SK-N-SH treated with all-trans-retinoic acid at 6 μM for 48 hours (cell line): ENCODE measurements around the gene GON7.

Source experiments
- CSDC2 ChIP-seq: fragments of 250-450 bp; sonication (Bioruptor Pico); IDR thresholded peaks from 2 replicates; pipeline ENCODE4 v1.5.0; 2020; ENCODE audit warnings: mild to moderate bottlenecking, moderate library complexity
- SNAI2 ChIP-seq: fragments of 250-450 bp; sonication (Bioruptor Pico); IDR thresholded peaks from 2 replicates; pipeline ENCODE4 v1.5.0; 2020; ENCODE audit warnings: mild to moderate bottlenecking, moderate library complexity
- TF ChIP-seq, protein P1 (sequence below): fragments of 250-450 bp; sonication (Bioruptor Pico); IDR thresholded peaks from 2 replicates; pipeline ENCODE4 v1.5.1; 2020; ENCODE audit warnings: low read depth, mild to moderate bottlenecking, moderate library complexity
- TF ChIP-seq, protein P2 (sequence below): fragments of 250-450 bp; sonication (Bioruptor Pico); IDR thresholded peaks from 2 replicates; pipeline ENCODE4 v1.8.0; 2021; ENCODE audit warnings: low read depth, mild to moderate bottlenecking, moderate library complexity, borderline replicate concordance

DNA sequence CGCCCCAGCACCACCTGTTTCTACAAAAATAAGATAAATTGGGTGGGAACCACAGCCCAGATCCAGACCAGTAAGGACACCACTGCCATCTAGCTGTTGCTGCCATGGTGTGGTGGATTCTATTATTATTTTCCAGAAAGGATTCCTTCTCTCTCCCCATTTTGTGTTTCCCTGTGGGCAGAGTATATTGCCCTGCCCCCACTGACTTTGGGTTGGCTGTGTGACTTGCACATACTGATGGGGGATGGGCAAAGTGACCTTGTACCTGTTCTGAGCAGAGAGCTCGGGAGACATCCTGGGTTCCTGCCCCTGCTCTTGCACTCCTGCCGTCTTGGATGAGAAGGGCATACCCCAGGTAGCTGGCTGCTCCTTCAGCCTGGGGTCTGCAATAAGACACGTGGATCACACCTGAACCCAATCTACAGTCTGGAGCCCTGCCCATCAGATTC is 46.5 kb downstream of the GON7 start:
- TF ChIP-seq SNAI2 (CRISPR knock-in tag) (no peak), CSDC2 (CRISPR knock-in tag) (no peak)
- TF ChIP-seq, protein P1, sequence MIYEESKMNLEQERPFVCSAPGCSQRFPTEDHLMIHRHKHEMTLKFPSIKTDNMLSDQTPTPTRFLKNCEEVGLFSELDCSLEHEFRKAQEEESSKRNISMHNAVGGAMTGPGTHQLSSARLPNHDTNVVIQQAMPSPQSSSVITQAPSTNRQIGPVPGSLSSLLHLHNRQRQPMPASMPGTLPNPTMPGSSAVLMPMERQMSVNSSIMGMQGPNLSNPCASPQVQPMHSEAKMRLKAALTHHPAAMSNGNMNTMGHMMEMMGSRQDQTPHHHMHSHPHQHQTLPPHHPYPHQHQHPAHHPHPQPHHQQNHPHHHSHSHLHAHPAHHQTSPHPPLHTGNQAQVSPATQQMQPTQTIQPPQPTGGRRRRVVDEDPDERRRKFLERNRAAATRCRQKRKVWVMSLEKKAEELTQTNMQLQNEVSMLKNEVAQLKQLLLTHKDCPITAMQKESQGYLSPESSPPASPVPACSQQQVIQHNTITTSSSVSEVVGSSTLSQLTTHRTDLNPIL, result no peak
- TF ChIP-seq, protein P2, sequence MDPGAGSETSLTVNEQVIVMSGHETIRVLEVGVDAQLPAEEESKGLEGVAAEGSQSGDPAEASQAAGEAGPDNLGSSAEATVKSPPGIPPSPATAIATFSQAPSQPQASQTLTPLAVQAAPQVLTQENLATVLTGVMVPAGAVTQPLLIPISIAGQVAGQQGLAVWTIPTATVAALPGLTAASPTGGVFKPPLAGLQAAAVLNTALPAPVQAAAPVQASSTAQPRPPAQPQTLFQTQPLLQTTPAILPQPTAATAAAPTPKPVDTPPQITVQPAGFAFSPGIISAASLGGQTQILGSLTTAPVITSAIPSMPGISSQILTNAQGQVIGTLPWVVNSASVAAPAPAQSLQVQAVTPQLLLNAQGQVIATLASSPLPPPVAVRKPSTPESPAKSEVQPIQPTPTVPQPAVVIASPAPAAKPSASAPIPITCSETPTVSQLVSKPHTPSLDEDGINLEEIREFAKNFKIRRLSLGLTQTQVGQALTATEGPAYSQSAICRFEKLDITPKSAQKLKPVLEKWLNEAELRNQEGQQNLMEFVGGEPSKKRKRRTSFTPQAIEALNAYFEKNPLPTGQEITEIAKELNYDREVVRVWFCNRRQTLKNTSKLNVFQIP (CRISPR knock-in tag), result no peak
